ENCODE data around the gene ANKRD13D.

The ANKRD13D gene

GRCh38 chr11:67261946-67262681, 27.0 kb upstream of the ANKRD13D start:
- DNase-seq (ENCODE audit: low read depth): no peak

GRCh38 chr11:67262731-67263675, 26.1 kb upstream of the ANKRD13D start:
- no peak for DNase-seq (ENCODE audit: low read depth)

GRCh38 chr11:67264260-67264659, 24.8 kb upstream of the ANKRD13D start:
- no peak for DNase-seq (ENCODE audit: low read depth)

- DNase-seq (ENCODE audit: low read depth): no peak
These were observed 24.0 kb upstream of the ANKRD13D start for GRCh38 chr11:67264877-67265632.

- no peak for DNase-seq (ENCODE audit: low read depth)
These were observed 23.3 kb upstream of the ANKRD13D start for GRCh38 chr11:67265633-67266448.

GRCh38 chr11:67266449-67267187, 22.5 kb upstream of the ANKRD13D start, which contains the start of gene GRK2:
TSS of gene GRK2 (plus strand) at chr11:67266473. CDS start at chr11:67266700, 227 bp downstream.
- DNase-seq (ENCODE audit: low read depth): no peak

GRCh38 chr11:67267188-67268080, 21.7 kb upstream of the ANKRD13D start:
- DNase-seq (ENCODE audit: low read depth): no peak

GRCh38 chr11:67268081-67268961, 20.8 kb upstream of the ANKRD13D start:
- no peak for DNase-seq (ENCODE audit: low read depth)

- DNase-seq (ENCODE audit: low read depth): no peak
These were observed 20.2 kb upstream of the ANKRD13D start for GRCh38 chr11:67268962-67269268.

GRCh38 chr11:67269401-67270255, 19.5 kb upstream of the ANKRD13D start:
- no peak for DNase-seq (ENCODE audit: low read depth)

GRCh38 chr11:67270256-67271204, 18.6 kb upstream of the ANKRD13D start:
- no peak for DNase-seq (ENCODE audit: low read depth)

- no peak for DNase-seq (ENCODE audit: low read depth)
These were observed 17.9 kb upstream of the ANKRD13D start for GRCh38 chr11:67271205-67271540.

GRCh38 chr11:67271541-67272284, 17.4 kb upstream of the ANKRD13D start:
- no peak for DNase-seq (ENCODE audit: low read depth)

- DNase-seq (ENCODE audit: low read depth): no peak
These were observed 16.5 kb upstream of the ANKRD13D start for GRCh38 chr11:67272327-67273259.
